Mesendoderm (in vitro differentiated cells): ENCODE measurements around the gene NRP2.

Experiments used
- DNase-seq: peaks from one replicate; pipeline ENCODE4 v3.0.0; 2013
- H2AK5ac ChIP-seq: 2 replicates; pipeline ENCODE4 v1.6.1; 2013; ENCODE audit warnings: low read length, inconsistent platforms
- H2BK120ac ChIP-seq: 2 replicates; pipeline ENCODE4 v1.6.1; 2013; ENCODE audit warnings: low read depth, mild to moderate bottlenecking, low read length, moderate library complexity, mixed read lengths
- H2BK15ac ChIP-seq: replicated peaks from 2 replicates; pipeline ENCODE4 v1.6.1; 2013; ENCODE audit warnings: low read depth, mild to moderate bottlenecking, moderate library complexity
- H2BK5ac ChIP-seq: 2 replicates; pipeline ENCODE4 v1.6.1; 2013; ENCODE audit warnings: low read length, inconsistent platforms
- H3K18ac ChIP-seq: 2 replicates; pipeline ENCODE4 v1.6.1; 2013; ENCODE audit warnings: mild to moderate bottlenecking, low read length, mixed read lengths
- H3K23ac ChIP-seq: one replicate; pipeline ENCODE4 v1.6.1; 2013; ENCODE audit warnings: low read length
- H3K27ac ChIP-seq: 2 replicates; pipeline ENCODE4 v1.5.1; 2013; ENCODE audit warnings: low read depth, mild to moderate bottlenecking, inconsistent platforms, low read length, moderate library complexity
- H3K27me3 ChIP-seq: 2 replicates; pipeline ENCODE4 v1.6.1; 2013; ENCODE audit warnings: low read length, control low read depth, mild to moderate bottlenecking, inconsistent platforms; ENCODE audit not compliant: insufficient read depth, poor library complexity
- H3K36me3 ChIP-seq: 2 replicates; pipeline ENCODE4 v1.6.1; 2013; ENCODE audit warnings: low read length, inconsistent platforms; ENCODE audit not compliant: control insufficient read depth, insufficient read depth
- H3K4ac ChIP-seq: one replicate; pipeline ENCODE4 v1.6.1; 2013; ENCODE audit warnings: low read depth, mild to moderate bottlenecking, low read length, moderate library complexity
- H3K4me1 ChIP-seq: 2 replicates; pipeline ENCODE4 v1.6.1; 2013; ENCODE audit warnings: low read depth, low read length, inconsistent platforms; ENCODE audit not compliant: control insufficient read depth
- H3K4me2 ChIP-seq: 2 replicates; pipeline ENCODE4 v1.6.1; 2013; ENCODE audit warnings: low read length
- H3K4me3 ChIP-seq: 2 replicates; pipeline ENCODE4 v1.5.1; 2013; ENCODE audit warnings: mild to moderate bottlenecking, low read length
- H3K56ac ChIP-seq: one replicate; pipeline ENCODE4 v1.6.1; 2013; ENCODE audit warnings: low read length
- H3K79me1 ChIP-seq: 2 replicates; pipeline ENCODE4 v1.6.1; 2013; ENCODE audit warnings: low read length, inconsistent platforms
- H3K79me2 ChIP-seq: 2 replicates; pipeline ENCODE4 v1.6.1; 2013; ENCODE audit warnings: mild to moderate bottlenecking, low read length; ENCODE audit not compliant: control insufficient read depth, insufficient read depth
- H3K9ac ChIP-seq: 2 replicates; pipeline ENCODE4 v1.6.1; 2013; ENCODE audit warnings: low read length, inconsistent platforms
- H4K5ac ChIP-seq: one replicate; pipeline ENCODE4 v1.6.1; 2013; ENCODE audit warnings: low read length
- H4K8ac ChIP-seq: one replicate; pipeline ENCODE4 v1.6.1; 2013; ENCODE audit warnings: low read depth, mild to moderate bottlenecking, control low read depth, low read length, moderate library complexity
- WGBS: extraction: QIAGEN DNeasy Blood & Tissue Kit; methylation state at CpG from one replicate; pipeline ENCODE4 v1.1.7; 2013; ENCODE audit warnings: low lambda C conversion rate, missing lambda C conversion rate; ENCODE audit not compliant: insufficient coverage; ENCODE audit errors: extremely low coverage; 5-methylcytosine and 5-hydroxymethylcytosine counted together

Gene NRP2

DNA sequence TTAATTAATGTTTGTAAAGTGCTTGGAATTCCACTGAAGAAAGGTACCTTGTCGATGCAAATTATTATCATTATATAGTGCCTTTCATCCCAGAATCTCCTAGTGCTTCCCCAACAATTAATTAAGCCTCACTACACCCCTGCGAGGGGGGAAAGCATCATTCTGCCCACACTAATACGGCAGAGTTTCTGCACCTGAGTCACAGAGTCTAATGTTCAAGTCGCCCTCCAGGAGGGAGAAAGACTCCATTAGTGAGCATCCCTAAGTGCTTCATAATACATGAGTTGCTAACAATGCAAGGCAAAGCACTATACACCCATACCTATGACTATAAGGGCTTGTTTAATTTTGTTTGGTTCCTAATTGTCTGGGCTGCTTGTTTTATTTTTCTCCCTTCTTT lies 25.4 kb upstream of the NRP2 start:
- H3K79me2 ChIP-seq, result no peaks in the 10 kb centered on the region
- no peaks in the 10 kb centered on the region for H3K36me3 ChIP-seq
- no peaks in the 10 kb centered on the region for H3K4me1 ChIP-seq
- no peak overlapping the region for H3K4me2 ChIP-seq
- H3K23ac ChIP-seq, result no peak overlapping the region
- H3K27ac ChIP-seq, result no peak overlapping the region
- H2BK15ac ChIP-seq, result no peak overlapping the region
- H3K56ac ChIP-seq, result no peak overlapping the region
- no peak for DNase-seq
- no peak overlapping the region for H2BK120ac ChIP-seq
- no peak overlapping the region for H3K4me3 ChIP-seq
- no peak overlapping the region for H2AK5ac ChIP-seq
- no peak overlapping the region for H3K18ac ChIP-seq
- H3K27me3 ChIP-seq, result no peaks in the 10 kb centered on the region
- H3K4ac ChIP-seq, result no peak overlapping the region
- no peak overlapping the region for H4K8ac ChIP-seq
- H2BK5ac ChIP-seq, result no peak overlapping the region
- no peak overlapping the region for H4K5ac ChIP-seq
- no CpG with 5 or more reads among the region's 4 CpGs for WGBS
- no peak overlapping the region for H3K9ac ChIP-seq
- no peaks in the 10 kb centered on the region for H3K79me1 ChIP-seq

DNA sequence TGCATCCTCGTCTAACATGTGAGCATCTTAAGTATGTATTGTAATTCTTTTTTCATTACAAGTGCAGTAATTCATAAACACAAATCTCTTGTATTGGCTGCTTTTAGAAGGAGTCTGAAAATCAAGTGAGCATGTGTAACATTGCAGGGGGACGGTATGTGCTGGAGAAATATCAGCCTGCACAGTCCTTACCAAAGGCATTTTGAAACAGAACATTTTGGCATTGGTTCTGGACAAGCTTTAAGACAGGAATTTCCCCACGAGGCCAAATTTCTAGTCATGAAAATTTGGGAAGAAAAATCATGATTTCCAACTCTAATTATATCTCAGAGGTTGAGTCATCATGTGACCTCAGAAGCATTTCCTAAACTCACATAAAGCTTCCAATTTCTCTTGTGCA lies 24.7 kb upstream of the NRP2 start:
- DNase-seq, result no peak
- no peak overlapping the region for H3K4me3 ChIP-seq
- H3K4me1 ChIP-seq, result no peaks in the 10 kb centered on the region

DNA sequence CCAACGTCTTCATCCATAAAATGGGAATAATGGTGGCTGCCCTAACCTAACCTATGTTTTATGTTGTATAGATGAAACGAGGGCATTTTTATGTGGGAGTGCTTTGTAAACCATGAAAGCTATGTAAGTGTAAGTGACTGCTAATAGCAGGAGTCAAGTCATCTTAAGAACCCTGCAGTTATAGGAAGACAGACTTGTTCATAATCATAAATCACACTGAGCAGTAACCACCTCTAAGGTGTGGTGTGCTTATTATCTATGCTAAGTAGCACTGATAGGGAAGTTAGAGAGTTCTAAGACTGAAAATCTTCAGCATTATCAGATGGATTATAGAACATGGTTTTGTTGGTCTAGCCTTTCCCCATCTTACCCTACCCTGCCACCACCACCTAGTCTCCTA lies 24.2 kb upstream of the NRP2 start:
- no peak overlapping the region for H2BK15ac ChIP-seq
- no peak overlapping the region for H3K18ac ChIP-seq
- H3K36me3 ChIP-seq, result no peaks in the 10 kb centered on the region
- no peaks in the 10 kb centered on the region for H3K4me1 ChIP-seq
- no peak overlapping the region for H2BK120ac ChIP-seq
- no peak overlapping the region for H3K27ac ChIP-seq
- no peak overlapping the region for H3K9ac ChIP-seq
- H3K4me2 ChIP-seq, result no peak overlapping the region
- H4K5ac ChIP-seq, result no peak overlapping the region
- H3K27me3 ChIP-seq, result no peaks in the 10 kb centered on the region
- no peak for DNase-seq
- no peaks in the 10 kb centered on the region for H3K79me2 ChIP-seq
- H2BK5ac ChIP-seq, result no peak overlapping the region
- no peak overlapping the region for H3K23ac ChIP-seq
- WGBS, result no CpG with 5 or more reads among the region's 2 CpGs
- no peak overlapping the region for H2AK5ac ChIP-seq
- H4K8ac ChIP-seq, result no peak overlapping the region
- H3K4me3 ChIP-seq, result no peak overlapping the region
- H3K56ac ChIP-seq, result no peak overlapping the region
- H3K4ac ChIP-seq, result no peak overlapping the region
- H3K79me1 ChIP-seq, result no peaks in the 10 kb centered on the region

More for the DNA sequence above, 24.7 kb upstream of the NRP2 start:
- Histone ChIP-seq H3K18ac (no peak overlapping the region), H3K9ac (no peak overlapping the region), H2AK5ac (no peak overlapping the region), H3K4ac (no peak overlapping the region), H2BK15ac (no peak overlapping the region), H4K8ac (no peak overlapping the region), H3K56ac (no peak overlapping the region), H2BK120ac (no peak overlapping the region), H3K79me2 (no peaks in the 10 kb centered on the region), H4K5ac (no peak overlapping the region), H3K27me3 (no peaks in the 10 kb centered on the region), H2BK5ac (no peak overlapping the region), H3K27ac (no peak overlapping the region), H3K23ac (no peak overlapping the region), H3K79me1 (no peaks in the 10 kb centered on the region), H3K4me2 (no peak overlapping the region), H3K36me3 (no peaks in the 10 kb centered on the region)
- WGBS, result no CpG with 5 or more reads among the region's 3 CpGs

DNA sequence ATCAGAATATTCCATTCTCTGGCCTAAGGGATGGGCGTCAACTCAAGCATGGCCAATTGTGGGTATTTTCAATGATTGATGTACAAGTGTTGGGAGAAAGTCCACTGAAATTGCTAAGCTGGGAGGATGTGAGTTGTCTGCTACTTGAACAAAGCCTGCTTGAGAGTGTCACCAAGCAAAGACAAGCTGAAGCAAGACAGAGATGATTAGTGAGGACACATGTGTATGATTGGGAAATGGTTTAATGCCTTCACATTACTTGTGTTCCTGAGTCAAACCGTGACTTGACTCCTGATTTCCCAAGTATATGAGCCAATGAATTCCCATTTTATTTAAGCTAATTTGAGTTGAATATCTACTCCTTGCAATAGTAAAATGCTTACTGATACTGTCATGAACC lies 23.7 kb upstream of the NRP2 start:
- Histone ChIP-seq H3K79me1 (no peaks in the 10 kb centered on the region), H3K27me3 (no peaks in the 10 kb centered on the region), H4K8ac (no peak overlapping the region), H2AK5ac (no peak overlapping the region), H4K5ac (no peak overlapping the region), H3K79me2 (no peaks in the 10 kb centered on the region), H3K4ac (no peak overlapping the region), H2BK15ac (no peak overlapping the region), H3K23ac (no peak overlapping the region), H3K36me3 (no peaks in the 10 kb centered on the region), H3K4me2 (no peak overlapping the region), H3K27ac (no peak overlapping the region), H3K4me1 (no peaks in the 10 kb centered on the region), H3K56ac (no peak overlapping the region), H2BK120ac (no peak overlapping the region), H2BK5ac (no peak overlapping the region), H3K4me3 (no peak overlapping the region), H3K9ac (no peak overlapping the region), H3K18ac (no peak overlapping the region)
- DNase-seq, result no peak
- WGBS, result no CpG with 5 or more reads among the region's 2 CpGs

DNA sequence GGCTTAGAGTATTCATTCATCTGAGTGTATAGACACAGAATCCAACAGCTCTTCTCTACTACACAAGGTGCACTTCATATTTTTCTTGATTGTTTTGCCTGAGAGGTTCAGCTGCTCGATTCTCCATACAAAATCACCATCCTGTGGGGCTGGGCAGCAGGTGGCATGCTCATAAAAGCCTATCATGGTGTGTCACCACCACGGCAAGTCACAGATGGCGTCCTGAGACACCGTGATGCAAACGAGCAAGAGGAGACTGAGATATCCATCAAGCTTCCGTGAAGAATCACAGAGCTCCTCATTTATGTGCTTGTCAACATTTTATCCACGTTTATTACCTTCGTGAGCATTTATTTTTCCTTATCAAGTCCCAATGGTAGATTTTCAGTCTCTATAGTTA lies 22.4 kb upstream of the NRP2 start:
- Histone ChIP-seq H2AK5ac (no peak overlapping the region), H3K4me2 (no peak overlapping the region), H3K36me3 (no peaks in the 10 kb centered on the region), H3K4me3 (no peak overlapping the region), H3K18ac (no peak overlapping the region), H3K79me1 (no peaks in the 10 kb centered on the region), H3K4ac (no peak overlapping the region), H3K4me1 (no peaks in the 10 kb centered on the region), H2BK120ac (no peak overlapping the region), H4K5ac (no peak overlapping the region), H3K79me2 (no peaks in the 10 kb centered on the region), H3K27ac (no peak overlapping the region), H3K9ac (no peak overlapping the region), H2BK5ac (no peak overlapping the region), H3K23ac (no peak overlapping the region), H4K8ac (no peak overlapping the region), H3K56ac (no peak overlapping the region), H2BK15ac (no peak overlapping the region), H3K27me3 (no peaks in the 10 kb centered on the region)
- no peak for DNase-seq
- WGBS, result no CpG with 5 or more reads among the region's 8 CpGs

DNA sequence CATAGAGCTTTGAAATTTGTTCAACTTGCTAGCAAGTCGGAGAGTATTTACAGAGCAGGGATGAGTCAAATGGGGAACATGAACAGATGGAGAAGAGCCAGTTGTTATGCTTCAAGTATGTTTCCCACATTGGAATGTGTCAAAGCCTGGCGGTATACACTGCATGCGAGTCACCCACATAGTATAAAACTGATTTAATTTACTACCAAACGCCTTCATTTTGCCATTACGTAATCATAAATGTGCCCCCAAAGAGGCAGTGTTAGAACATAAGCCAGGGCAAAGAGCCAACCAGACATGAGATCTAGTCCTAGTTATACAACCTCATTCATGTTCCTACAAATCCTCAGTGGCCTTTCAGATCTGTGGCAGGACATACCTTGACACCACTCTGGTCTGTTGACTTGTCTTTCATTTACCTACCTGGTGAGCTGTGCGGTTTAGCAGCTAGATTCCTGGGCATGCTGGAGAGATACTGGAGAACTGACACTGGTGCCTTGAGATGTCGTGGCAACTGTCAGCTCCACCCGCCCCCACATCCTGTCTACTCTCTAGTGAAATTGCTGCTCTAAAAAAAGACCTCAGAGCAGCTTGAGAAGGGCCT lies 21.7 kb upstream of the NRP2 start:
- H2BK15ac ChIP-seq, result no peak overlapping the region
- no peaks in the 10 kb centered on the region for H3K79me2 ChIP-seq
- no peak overlapping the region for H2BK5ac ChIP-seq
- no peak overlapping the region for H3K23ac ChIP-seq
- H2AK5ac ChIP-seq, result no peak overlapping the region
- no peak overlapping the region for H3K4me2 ChIP-seq
- WGBS, result no CpG with 5 or more reads among the region's 8 CpGs
- DNase-seq, result no peak
- H3K56ac ChIP-seq, result no peak overlapping the region
- no peak overlapping the region for H4K8ac ChIP-seq
- no peak overlapping the region for H3K9ac ChIP-seq
- H3K79me1 ChIP-seq, result no peaks in the 10 kb centered on the region
- H3K4me3 ChIP-seq, result no peak overlapping the region
- H3K4me1 ChIP-seq, result no peaks in the 10 kb centered on the region
- no peak overlapping the region for H2BK120ac ChIP-seq
- H3K18ac ChIP-seq, result no peak overlapping the region
- no peak overlapping the region for H3K4ac ChIP-seq
- H3K27ac ChIP-seq, result no peak overlapping the region
- H3K27me3 ChIP-seq, result no peaks in the 10 kb centered on the region
- H4K5ac ChIP-seq, result no peak overlapping the region
- no peaks in the 10 kb centered on the region for H3K36me3 ChIP-seq
